Measurements from ENCODE around the gene RIT1. TPM values are rescaled to one million over a fixed set of nuclear protein-coding genes. Genes with fewer than 3 reads are reported as not detected.

RIT1 gene
- total and polyA plus RNA-seq, 2 of the 13 experiments (the other 11 are each of a cell fraction or from before 2014, with no cell fraction given) = 12.2 to 32.2 TPM

DNA sequence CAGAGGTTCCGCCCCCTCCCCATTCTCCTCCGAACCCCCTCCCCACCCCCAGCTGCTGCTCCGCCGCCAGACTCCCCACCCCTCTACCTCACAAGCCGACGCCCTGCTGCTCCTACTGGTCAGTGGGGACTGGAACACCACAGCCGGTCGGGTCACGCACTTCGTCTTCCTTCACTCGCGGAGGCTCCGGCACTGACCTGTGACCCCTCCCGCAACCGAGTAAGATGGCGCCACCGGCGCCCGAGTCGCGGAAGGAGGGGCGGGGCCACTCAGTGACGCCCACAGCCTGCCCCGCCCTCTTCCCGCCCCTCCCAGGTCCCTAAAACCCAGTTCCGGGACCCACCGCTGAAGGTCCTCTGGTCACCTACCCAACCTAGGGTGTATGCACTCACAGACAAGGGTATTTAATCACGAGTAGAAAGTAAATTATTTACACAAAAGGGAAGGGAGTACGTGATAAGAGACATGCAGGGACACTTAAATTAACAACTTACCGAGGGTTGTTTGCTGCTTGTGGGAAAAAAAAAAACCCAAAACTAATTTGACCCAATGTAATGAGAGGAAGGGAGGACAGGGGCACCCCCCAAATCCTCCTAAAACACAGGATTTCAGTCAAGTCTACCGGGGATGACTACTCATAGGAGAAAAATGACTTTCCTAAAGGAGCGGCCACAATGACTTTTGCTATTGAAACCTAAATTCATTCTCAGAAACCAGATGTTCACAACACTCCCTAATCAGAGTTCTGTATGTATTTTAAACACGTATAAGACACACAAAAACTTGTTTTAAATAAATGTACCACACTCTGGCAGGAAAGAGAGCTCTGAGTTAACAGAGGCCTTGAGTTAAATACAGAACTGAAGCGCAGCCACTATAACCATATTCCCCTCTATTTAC lies at the start of gene RIT1 (continued):
- TF ChIP-seq PRDM10 (CRISPR knock-in tag; IDR thresholded peaks at IDR 0.05; ENCODE audit: low read depth) (0 out of 2 replicates have a peak, but pooled peaks have one; percentile 17), GABPA (IDR thresholded peaks at IDR 0.05; ENCODE audit: low read depth, low read length) (no peak), GABPA (CRISPR knock-in tag; IDR thresholded peaks at IDR 0.05; ENCODE audit: low read depth) (peak; percentile 73), NONO (IDR thresholded peaks at IDR 0.05) (no peak), NONO (CRISPR knock-in tag; conservative IDR thresholded peaks at IDR 0.05) (peak; percentile 46; the same call in 1 of the 2 replicates), KDM2A (CRISPR knock-in tag; IDR thresholded peaks at IDR 0.05; ENCODE audit: borderline replicate concordance, low read depth) (peak; percentile 100), NR2C2 (CRISPR knock-in tag; IDR thresholded peaks at IDR 0.05; ENCODE audit: borderline replicate concordance) (peak; percentile 90), PAF1 (CRISPR knock-in tag; IDR thresholded peaks at IDR 0.05) (peak; percentile 74; the same call in 1 of the 2 replicates), ZNF574 (CRISPR knock-in tag; IDR thresholded peaks at IDR 0.05) (peak; percentile 61), GMEB1 (CRISPR knock-in tag; IDR thresholded peaks at IDR 0.05; ENCODE audit: borderline replicate concordance) (peak; percentile 36; the same call in 1 of the 2 replicates), POLR2G (IDR thresholded peaks at IDR 0.05; ENCODE audit: low read depth, low read length) (peak; percentile 80), MED1 (CRISPR knock-in tag; IDR thresholded peaks at IDR 0.05) (peak; percentile 50; the same call in 1 of the 2 replicates), ZNF441 (CRISPR knock-in tag; IDR thresholded peaks at IDR 0.05; ENCODE audit: borderline replicate concordance) (no peak), AGO1 (IDR thresholded peaks at IDR 0.05; ENCODE audit: low read depth, low read length, poor library complexity, severe bottlenecking) (peak; percentile 96), RAD21 (CRISPR knock-in tag; IDR thresholded peaks at IDR 0.05) (0 out of 2 replicates have a peak, but pooled peaks have one; percentile 31), KLF9 (CRISPR knock-in tag; IDR thresholded peaks at IDR 0.05; ENCODE audit: low read depth) (no peak), MEIS2 (CRISPR knock-in tag; IDR thresholded peaks at IDR 0.05) (peak; percentile 59; the same call in 1 of the 2 replicates)
- TF ChIP-seq, protein P1, sequence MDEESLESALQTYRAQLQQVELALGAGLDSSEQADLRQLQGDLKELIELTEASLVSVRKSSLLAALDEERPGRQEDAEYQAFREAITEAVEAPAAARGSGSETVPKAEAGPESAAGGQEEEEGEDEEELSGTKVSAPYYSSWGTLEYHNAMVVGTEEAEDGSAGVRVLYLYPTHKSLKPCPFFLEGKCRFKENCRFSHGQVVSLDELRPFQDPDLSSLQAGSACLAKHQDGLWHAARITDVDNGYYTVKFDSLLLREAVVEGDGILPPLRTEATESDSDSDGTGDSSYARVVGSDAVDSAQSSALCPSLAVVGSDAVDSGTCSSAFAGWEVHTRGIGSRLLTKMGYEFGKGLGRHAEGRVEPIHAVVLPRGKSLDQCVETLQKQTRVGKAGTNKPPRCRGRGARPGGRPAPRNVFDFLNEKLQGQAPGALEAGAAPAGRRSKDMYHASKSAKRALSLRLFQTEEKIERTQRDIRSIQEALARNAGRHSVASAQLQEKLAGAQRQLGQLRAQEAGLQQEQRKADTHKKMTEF (CRISPR knock-in tag; IDR thresholded peaks at IDR 0.05) = peak; percentile 45; the same call in 1 of the 2 replicates
